WTC11 (cell line): ENCODE results near the gene MADCAM1.

Experiments
- CTCF ChIP-seq: fragments of 200-600 bp; IDR thresholded peaks from 2 replicates; pipeline ENCODE4 v1.8.0; 2022; ENCODE audit warnings: antibody characterized with exemption
- GABPB1 ChIP-seq: sonication (generic); formaldehyde crosslinking; IDR thresholded peaks from 2 replicates; pipeline ENCODE4 v1.8.1; 2023; ENCODE audit warnings: mild to moderate bottlenecking, missing genetic modification reagents
- HMGXB4 ChIP-seq: sonication (generic); formaldehyde crosslinking; IDR thresholded peaks from 2 replicates; pipeline ENCODE4 v1.8.1; 2023; ENCODE audit warnings: mild to moderate bottlenecking, moderate library complexity, missing genetic modification reagents
- NR2C2 ChIP-seq: sonication (generic); formaldehyde crosslinking; IDR thresholded peaks from 2 replicates; pipeline ENCODE4 v1.8.0; 2022; ENCODE audit warnings: mild to moderate bottlenecking, missing genetic modification reagents
- STAT6 ChIP-seq: sonication (generic); formaldehyde crosslinking; conservative IDR thresholded peaks from 2 replicates; pipeline ENCODE4 v1.8.1; 2023; ENCODE audit warnings: mild to moderate bottlenecking, low read depth, missing genetic modification reagents, moderate library complexity
- ZNF121 ChIP-seq: sonication (generic); formaldehyde crosslinking; IDR thresholded peaks from 2 replicates; pipeline ENCODE4 v1.8.0; 2023; ENCODE audit warnings: missing genetic modification reagents
- ZNF138 ChIP-seq: sonication (generic); formaldehyde crosslinking; conservative IDR thresholded peaks from 2 replicates; pipeline ENCODE4 v1.8.1; 2022; ENCODE audit warnings: mild to moderate bottlenecking, moderate library complexity, missing genetic modification reagents

GRCh38 chr19:469833-470232 is 26.5 kb upstream of the MADCAM1 start:
- TF ChIP-seq CTCF (no peak), STAT6 (CRISPR knock-in tag) (no peak), NR2C2 (CRISPR knock-in tag) (no peak), HMGXB4 (CRISPR knock-in tag) (no peak), ZNF121 (CRISPR knock-in tag) (no peak), GABPB1 (no peak), ZNF138 (no peak)
